ENCODE data around the gene DENND1C. TPM values are rescaled to one million over a fixed set of nuclear protein-coding genes. Genes with fewer than 3 reads are reported as not detected.

DENND1C gene
- polyA plus RNA-seq, 2 of the 4 experiments (the other 2 are of a cell fraction) = 0.30 to 0.32 TPM

DNA sequence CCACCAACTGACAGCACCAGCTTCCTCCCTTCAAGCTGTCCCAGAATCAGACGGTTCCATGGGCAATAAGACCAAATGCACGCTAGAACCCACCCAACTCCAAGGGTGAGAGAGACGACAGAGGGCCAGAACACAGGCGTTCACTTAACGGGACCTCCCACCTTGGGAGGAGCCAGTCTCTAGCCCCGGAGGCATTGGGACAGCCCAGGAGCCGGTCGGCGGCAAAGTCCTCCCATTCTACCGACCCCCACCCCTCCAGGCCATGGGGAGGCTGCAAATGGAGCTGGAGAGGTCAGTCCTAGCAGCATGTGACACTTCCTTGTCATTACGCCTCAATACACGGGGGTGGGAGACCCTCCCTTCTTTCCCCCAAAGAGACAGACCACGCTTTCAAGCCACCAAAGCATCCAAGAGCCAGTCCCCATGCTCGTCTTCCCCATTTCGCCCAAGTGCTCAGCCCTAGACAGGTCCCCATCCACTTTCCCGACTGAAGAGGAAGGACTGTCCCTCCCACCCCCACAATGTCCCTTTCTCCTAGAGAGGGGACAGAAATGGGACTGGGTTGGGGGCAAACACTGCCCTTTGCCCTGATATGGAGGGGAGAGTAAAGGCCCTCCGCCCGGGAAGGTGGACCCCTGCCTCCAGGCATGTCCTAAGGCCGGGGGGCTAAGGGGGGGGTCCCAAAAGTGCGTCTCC lies 57.9 kb downstream of the DENND1C start:
- CTCF ChIA-PET = no interaction called here
- Histone ChIP-seq H3K9me3 (no peaks in the 10 kb centered on the region), H3K4me3 (peak overlapping the region; percentile 90), H3K4me2 (peak overlapping the region; percentile 88), H3K27ac (peak overlapping the region; percentile 95 to 99), H3K4me1 (peaks cover 15% of the 10 kb centered on the region; the same call in 2 of the 3 replicates)
- no peak for FAIRE-seq
- 3% methylated on average over 14 of the region's 20 CpGs for WGBS (ENCODE audit: missing lambda C conversion rate)
- peak in 1 of 2 experiments; percentile 36 for DNase-seq (ENCODE audit: low read depth in 1 of 2, low spot score in 1 of 2)
- TF ChIP-seq, protein P1, sequence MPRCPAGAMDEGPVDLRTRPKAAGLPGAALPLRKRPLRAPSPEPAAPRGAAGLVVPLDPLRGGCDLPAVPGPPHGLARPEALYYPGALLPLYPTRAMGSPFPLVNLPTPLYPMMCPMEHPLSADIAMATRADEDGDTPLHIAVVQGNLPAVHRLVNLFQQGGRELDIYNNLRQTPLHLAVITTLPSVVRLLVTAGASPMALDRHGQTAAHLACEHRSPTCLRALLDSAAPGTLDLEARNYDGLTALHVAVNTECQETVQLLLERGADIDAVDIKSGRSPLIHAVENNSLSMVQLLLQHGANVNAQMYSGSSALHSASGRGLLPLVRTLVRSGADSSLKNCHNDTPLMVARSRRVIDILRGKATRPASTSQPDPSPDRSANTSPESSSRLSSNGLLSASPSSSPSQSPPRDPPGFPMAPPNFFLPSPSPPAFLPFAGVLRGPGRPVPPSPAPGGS (IDR thresholded peaks at IDR 0.05) = no peak
- TF ChIP-seq TP53 (CRISPR knock-in tag; IDR thresholded peaks at IDR 0.05) = no peak
- no peak for TF ChIP-seq ZNF302 (CRISPR knock-in tag; IDR thresholded peaks at IDR 0.05)
- no peak for TF ChIP-seq HEYL (CRISPR knock-in tag; IDR thresholded peaks at IDR 0.05)
- TF ChIP-seq ZC3H11A (IDR thresholded peaks at IDR 0.05) = no peak
- TF ChIP-seq POLR2AphosphoS2 (conservative IDR thresholded peaks at IDR 0.05; ENCODE audit: low read length) = no peak
- TF ChIP-seq SMC3 (IDR thresholded peaks at IDR 0.05) = no peak
- no peak for TF ChIP-seq HOXA7 (CRISPR knock-in tag; IDR thresholded peaks at IDR 0.05)
- TF ChIP-seq, protein P2, sequence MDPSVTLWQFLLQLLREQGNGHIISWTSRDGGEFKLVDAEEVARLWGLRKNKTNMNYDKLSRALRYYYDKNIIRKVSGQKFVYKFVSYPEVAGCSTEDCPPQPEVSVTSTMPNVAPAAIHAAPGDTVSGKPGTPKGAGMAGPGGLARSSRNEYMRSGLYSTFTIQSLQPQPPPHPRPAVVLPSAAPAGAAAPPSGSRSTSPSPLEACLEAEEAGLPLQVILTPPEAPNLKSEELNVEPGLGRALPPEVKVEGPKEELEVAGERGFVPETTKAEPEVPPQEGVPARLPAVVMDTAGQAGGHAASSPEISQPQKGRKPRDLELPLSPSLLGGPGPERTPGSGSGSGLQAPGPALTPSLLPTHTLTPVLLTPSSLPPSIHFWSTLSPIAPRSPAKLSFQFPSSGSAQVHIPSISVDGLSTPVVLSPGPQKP (IDR thresholded peaks at IDR 0.05; ENCODE audit: low read depth, low read length) = no peak
- no peak for TF ChIP-seq NFE2L2 (conservative IDR thresholded peaks at IDR 0.05; ENCODE audit: low read length)
- TF ChIP-seq, protein P3, sequence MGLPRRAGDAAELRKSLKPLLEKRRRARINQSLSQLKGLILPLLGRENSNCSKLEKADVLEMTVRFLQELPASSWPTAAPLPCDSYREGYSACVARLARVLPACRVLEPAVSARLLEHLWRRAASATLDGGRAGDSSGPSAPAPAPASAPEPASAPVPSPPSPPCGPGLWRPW (IDR thresholded peaks at IDR 0.05) = no peak
- no peak for TF ChIP-seq GATA3 (IDR thresholded peaks at IDR 0.05; ENCODE audit: borderline replicate concordance)
- TF ChIP-seq, protein P4, sequence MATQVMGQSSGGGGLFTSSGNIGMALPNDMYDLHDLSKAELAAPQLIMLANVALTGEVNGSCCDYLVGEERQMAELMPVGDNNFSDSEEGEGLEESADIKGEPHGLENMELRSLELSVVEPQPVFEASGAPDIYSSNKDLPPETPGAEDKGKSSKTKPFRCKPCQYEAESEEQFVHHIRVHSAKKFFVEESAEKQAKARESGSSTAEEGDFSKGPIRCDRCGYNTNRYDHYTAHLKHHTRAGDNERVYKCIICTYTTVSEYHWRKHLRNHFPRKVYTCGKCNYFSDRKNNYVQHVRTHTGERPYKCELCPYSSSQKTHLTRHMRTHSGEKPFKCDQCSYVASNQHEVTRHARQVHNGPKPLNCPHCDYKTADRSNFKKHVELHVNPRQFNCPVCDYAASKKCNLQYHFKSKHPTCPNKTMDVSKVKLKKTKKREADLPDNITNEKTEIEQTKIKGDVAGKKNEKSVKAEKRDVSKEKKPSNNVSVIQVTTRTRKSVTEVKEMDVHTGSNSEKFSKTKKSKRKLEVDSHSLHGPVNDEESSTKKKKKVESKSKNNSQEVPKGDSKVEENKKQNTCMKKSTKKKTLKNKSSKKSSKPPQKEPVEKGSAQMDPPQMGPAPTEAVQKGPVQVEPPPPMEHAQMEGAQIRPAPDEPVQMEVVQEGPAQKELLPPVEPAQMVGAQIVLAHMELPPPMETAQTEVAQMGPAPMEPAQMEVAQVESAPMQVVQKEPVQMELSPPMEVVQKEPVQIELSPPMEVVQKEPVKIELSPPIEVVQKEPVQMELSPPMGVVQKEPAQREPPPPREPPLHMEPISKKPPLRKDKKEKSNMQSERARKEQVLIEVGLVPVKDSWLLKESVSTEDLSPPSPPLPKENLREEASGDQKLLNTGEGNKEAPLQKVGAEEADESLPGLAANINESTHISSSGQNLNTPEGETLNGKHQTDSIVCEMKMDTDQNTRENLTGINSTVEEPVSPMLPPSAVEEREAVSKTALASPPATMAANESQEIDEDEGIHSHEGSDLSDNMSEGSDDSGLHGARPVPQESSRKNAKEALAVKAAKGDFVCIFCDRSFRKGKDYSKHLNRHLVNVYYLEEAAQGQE (IDR thresholded peaks at IDR 0.05) = no peak
- TF ChIP-seq HDAC2 (IDR thresholded peaks at IDR 0.05) = no peak
- no peak for TF ChIP-seq ZSCAN20 (CRISPR knock-in tag; IDR thresholded peaks at IDR 0.05)
- TF ChIP-seq, protein P5, sequence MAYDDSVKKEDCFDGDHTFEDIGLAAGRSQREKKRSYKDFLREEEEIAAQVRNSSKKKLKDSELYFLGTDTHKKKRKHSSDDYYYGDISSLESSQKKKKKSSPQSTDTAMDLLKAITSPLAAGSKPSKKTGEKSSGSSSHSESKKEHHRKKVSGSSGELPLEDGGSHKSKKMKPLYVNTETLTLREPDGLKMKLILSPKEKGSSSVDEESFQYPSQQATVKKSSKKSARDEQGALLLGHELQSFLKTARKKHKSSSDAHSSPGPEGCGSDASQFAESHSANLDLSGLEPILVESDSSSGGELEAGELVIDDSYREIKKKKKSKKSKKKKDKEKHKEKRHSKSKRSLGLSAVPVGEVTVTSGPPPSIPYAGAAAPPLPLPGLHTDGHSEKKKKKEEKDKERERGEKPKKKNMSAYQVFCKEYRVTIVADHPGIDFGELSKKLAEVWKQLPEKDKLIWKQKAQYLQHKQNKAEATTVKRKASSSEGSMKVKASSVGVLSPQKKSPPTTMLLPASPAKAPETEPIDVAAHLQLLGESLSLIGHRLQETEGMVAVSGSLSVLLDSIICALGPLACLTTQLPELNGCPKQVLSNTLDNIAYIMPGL (CRISPR knock-in tag; IDR thresholded peaks at IDR 0.05; ENCODE audit: borderline replicate concordance) = no peak
- TF ChIP-seq CHD4 (IDR thresholded peaks at IDR 0.05; ENCODE audit: borderline replicate concordance) = no peak
- POLR2A ChIA-PET = no interaction called here
- ATAC-seq = no peak

Measured in A549 (cell line).